Dedifferentiated amniotic fluid mesenchymal stem cell (primary cell): ENCODE measurements around the gene GSK3B.

ENCODE experiments used
- DNase-seq: peaks from one replicate; pipeline ENCODE4 v3.0.0-alpha.2; 2016; ENCODE audit errors: extremely low spot score

GSK3B gene

DNA sequence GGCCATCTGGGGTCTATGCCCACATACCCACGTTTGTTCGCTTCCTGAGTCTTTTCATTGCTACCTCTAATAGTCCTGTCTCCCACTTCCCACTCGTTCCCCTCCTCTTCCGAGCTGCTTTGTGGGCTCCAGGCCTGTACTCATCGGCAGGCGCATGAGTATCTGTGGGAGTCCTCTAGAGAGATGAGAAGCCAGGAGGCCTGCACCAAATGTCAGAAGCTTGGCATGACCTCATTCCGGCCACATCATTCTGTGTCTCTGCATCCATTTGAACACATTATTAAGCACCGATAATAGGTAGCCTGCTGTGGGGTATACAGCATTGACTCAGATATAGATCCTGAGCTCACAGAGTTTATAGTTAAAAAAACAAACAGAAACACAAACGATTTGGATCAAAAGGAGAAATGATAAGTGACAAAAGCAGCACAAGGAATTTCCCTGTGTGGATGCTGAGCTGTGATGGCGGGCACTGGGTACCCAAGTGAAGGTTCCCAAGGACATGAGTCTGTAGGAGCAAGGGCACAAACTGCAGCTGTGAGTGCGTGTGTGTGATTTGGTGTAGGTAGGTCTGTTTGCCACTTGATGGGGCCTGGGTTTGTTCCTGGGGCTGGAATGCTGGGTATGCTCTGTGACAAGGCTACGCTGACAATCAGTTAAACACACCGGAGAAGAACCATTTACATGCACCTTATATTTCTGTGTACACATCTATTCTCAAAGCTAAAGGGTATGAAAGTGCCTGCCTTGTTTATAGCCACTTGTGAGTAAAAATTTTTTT, 276.5 kb downstream of the GSK3B start:
- DNase-seq: no peak

DNA sequence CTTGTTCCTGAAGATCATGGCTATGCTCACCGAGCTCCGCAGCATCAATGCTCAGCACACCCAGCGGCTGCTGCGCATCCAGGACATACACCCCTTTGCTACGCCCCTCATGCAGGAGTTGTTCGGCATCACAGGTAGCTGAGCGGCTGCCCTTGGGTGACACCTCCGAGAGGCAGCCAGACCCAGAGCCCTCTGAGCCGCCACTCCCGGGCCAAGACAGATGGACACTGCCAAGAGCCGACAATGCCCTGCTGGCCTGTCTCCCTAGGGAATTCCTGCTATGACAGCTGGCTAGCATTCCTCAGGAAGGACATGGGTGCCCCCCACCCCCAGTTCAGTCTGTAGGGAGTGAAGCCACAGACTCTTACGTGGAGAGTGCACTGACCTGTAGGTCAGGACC, 277.2 kb downstream of the GSK3B start:
- no peak for DNase-seq

DNA sequence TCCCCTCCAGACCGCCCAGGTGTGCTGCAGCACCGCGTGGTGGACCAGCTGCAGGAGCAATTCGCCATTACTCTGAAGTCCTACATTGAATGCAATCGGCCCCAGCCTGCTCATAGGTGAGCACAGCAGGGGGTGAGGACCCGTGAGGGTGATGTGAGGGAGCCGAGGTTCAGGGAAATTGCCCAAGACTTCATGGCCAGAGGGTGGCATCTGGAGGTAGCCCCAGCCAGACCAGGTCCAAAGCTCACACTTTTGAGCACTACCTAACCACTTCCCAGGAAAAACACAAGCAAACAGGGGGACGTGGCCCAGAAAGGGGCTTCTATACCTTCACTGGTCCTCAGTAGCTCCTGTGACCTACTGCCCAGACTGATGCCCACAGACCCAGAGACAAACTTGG, 278.5 kb downstream of the GSK3B start:
- no peak for DNase-seq

DNA sequence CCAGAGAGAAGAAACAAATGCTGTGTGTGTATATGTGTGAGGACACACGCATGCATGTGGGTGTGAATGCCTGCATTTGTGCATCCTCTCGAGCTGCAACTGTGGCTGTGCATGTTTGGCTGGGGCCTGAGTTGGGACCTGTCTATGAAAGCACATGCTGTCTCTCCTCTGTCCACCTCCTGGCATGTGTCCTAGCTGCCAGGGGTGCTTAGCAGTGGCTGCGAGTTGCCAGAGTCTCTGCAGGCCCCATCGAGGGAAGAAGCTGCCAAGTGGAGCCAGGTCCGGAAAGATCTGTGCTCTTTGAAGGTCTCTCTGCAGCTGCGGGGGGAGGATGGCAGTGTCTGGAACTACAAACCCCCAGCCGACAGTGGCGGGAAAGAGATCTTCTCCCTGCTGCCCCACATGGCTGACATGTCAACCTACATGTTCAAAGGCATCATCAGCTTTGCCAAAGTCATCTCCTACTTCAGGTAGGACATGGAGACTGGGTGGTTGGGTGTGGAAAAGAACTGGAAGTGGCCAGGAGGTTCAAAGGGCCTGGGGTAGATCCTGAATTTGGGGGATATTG, 281.7 kb downstream of the GSK3B start:
- no peak for DNase-seq

DNA sequence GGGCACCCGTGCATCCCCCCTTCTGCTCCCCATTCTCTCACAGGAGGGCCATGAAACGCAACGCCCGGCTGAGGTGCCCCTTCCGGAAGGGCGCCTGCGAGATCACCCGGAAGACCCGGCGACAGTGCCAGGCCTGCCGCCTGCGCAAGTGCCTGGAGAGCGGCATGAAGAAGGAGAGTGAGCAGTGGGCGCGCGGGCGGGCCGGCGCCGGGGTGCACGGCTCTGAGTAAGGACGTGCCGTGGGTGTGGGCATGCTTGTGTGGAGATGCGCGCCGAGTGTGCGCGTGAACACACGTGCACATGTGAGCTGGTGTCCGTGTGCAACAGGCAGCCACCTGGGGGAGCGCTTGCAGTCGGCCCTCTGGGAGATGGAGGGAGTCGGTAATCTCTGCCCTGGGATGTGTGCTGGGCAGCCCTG, 284.2 kb downstream of the GSK3B start:
- DNase-seq: no peak

DNA sequence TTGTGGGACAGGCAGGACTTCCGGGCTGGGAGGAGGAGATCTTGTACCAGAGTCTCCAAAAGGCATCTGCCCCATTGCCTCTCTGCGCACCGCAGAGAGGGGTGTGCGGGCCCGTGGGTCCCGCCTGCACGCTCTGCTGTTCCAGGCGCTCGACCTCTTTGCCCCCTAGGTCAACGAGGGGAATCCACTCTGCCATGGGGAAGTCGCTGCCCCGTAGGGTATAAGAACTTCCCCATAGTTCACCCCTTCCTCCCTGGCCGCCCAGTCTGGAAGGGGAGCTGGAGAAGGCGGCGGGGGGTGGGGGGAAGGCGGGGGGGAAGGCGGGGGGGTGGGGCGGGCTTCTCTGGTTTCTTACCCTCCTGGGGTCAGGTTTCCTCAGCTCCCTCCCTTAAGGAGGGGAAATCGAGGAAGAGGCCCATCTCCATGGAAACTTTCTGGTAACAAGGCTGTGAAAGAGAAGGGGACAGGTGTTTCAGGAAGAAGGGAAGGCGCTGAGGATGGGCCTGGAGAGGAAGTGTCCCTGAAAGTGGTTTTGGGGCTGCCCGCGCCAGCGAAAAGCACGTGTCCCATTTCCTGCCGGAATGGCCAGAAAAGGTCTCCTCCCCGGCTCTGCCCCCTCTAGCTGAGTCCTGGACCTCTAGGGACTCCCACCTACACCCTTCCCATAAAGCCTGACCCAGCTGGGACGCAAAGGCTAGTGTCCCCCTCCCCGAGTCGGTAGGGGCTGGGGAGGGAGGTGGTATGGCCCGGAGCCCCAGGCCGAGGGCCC, 284.8 kb downstream of the GSK3B start:
- DNase-seq: no peak

DNA sequence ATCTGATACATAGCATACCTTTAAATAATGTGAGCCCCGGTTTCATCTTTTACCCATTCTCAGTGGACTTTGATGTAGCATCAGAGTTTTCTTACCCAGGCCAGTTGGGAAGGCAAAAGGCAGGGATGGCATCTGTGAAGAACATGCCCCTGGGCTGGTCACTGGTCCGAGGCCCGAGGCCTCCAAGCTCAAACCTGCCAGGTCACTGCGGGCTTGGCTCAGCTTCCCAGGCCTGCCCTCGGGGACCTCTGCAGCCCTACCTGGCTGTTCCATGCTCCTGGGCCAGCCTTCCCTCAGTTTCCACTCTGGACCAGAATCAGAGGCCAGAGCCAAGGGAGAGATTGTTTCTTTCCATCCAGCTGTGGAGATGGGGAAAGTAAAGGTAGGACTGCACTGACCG, 285.4 kb downstream of the GSK3B start:
- DNase-seq: no peak

DNA sequence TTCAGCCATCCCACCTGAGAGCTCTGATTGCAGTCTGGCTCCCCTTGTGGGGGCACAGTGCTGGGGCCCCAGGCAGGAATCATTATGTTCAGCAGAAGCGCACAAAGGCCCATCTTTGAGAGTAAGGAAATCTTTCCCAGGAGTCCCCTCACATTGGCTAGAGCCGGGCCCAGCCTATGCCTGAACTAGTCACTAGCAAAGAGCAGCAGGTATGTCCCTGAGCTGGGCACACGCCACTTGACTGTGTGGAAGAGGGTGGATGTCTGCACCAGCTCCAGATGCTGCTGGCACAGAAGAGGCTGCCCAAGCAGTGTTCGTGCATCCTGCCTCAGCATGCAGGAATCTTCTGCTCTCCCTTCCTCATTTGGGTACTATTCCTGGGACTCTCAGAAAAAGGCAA, 286.0 kb downstream of the GSK3B start:
- no peak for DNase-seq

DNA sequence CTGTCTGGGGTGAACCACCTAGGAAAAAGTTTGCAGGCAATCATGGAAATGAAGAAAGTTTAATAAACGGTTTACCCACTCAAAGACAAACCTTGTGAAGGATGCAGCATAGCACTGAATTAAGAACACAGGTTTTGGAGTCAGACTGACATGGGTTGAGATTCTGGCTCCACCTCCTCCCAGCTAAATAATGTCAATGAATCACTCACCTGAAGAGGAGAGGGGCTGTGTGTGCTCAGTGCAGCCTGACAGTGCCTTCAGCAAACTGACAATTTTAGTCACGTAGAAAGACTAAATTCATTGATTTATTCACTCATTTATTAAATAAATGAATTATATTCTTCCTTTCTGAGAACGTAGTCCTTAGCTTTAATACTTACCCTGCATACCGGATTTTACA, 293.4 kb downstream of the GSK3B start:
- DNase-seq: no peak

DNA sequence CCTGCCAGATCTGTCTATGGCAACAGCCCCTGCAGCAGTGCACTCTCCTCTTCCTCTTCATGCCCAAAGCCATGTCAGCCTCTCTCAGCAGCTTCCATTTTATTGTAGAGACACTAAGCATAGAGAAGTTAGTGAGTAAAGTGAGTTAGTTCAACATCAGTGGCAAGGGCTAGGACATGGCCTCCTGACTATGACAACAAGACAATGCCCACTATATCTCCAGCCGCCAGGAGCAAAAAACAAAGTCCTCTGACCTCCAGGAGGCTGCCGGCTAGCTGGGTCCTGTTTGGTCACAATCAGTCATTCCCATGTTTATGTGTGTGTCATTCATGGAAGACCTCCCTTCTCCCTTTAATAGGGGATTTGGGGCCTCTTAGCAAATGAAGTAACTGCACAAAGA, 297.5 kb downstream of the GSK3B start:
- DNase-seq: no peak

DNA sequence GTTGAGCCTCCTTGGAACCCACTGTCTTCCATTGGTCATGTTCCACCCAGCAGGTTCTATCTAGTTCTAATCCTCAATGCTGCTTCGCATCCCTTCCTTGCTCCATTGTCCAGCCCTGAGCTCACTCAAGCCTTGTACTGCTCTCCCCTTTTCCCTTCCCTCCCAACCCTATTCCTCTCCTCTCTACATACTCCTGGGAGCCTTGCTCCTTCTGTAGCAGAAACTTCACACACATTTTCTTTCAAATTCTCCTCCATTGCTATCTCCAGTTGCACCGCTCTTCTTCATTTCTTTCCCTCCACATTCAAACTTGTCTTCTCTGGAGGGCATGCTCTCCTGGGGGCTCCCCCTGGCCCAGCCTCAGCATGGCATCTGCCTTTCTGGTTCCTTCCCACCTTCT, 297.9 kb downstream of the GSK3B start:
- DNase-seq: no peak

DNA sequence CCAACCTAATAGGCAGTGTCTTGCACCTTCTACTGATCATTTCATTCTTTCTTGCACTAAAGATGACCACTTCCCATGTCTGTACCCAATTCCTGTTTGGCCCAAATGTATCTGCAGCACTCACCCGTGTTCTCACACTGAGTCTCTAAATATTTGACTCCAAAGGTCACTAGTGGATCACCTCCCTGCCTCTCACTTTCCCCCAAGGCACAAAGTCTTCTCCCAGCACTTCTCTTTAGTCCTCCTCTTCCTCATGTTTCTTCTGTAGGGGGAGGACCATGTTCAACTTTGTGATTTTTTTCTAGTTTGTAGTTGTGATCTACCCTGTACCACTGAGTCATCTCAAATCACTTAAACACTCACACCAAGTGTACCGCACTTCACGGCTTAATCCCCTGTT, 298.4 kb downstream of the GSK3B start:
- DNase-seq: no peak

DNA sequence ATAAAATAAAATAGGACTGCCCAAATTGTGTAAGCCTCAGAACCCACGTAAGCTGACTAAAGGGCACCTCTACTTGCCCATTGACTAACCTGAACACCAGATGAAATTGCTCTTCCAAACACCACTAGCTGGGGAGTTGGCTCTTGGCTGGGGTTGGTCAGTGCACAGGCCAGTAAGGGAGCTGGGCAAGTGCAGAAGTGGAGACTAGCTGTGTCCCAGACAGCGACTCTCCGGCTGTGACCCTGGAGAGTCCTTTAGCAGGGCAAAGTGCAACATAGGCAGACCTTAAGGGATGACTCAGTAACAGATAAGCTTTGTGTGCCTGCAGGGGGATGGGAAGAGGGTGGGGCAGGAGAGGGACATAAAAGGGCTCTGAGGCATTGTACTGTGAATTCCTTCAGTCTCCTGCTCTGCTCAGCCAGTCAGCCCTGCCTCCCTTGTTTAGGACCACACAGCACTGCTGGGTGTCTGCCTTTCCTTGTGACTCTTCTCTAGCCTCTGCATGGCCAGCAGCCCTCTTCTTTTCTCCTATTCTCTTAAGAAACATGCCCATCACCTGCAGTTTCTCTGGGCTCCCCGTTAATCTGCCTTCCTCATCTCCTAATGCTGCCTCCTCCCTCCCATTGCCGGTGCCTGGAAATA, 299.2 kb downstream of the GSK3B start:
- DNase-seq: no peak

DNA sequence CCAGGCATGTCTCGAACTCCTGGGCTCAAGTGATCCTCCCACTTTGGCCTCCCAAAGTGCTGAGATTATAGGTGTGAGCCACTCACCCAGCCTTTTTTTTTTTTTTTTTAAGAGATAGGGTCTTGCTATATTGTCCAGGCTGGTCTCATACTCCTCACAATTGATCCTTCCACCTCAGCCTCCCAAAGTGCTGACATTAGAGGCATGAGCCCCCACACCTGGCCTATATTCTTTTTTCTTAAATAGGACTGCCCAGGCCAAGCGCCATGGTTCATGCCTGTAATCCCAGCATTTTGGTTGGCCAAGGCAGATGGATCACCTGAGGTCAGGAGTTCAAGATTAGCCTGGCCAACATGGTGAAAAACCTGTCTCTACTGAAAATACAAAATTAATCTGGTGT, 299.8 kb downstream of the GSK3B start:
- DNase-seq: no peak

DNA sequence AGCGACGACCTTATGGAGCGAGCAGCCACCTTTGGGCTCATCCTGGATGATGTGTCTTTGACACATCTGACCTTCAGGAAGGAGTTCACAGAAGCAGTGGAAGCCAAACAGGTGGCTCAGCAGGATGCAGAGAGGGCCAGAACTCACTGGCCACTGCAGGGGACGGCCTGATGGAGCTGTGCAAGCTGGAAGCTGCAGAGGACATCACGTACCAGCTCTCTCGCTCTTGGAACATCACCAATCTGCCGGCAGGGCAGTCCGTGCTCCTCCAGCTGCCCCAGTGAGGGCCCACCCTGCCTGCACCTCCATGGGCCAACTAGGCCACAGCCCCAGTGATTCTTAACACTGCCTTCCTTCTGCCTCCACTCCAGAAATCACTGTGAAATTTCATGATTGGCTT, 302.0 kb downstream of the GSK3B start:
- DNase-seq: no peak

DNA sequence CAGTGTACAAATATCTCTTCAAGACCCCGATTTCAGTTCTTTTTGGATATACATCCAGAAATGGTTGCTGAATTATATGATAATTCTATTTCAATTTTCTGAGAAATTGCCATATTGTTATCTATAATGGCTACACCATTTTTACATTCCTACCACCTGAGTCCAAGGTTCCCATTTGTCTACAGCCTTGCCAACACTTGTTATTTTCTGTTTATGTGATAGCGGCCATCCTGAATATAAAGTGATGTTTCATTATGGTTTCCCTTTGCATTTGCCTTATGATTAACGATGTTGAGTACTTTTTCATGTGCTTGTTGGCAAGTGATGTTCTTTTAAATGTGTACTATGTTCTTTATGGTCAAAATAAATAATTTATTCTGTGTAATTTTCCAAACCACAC, 303.9 kb downstream of the GSK3B start:
- no peak for DNase-seq

DNA sequence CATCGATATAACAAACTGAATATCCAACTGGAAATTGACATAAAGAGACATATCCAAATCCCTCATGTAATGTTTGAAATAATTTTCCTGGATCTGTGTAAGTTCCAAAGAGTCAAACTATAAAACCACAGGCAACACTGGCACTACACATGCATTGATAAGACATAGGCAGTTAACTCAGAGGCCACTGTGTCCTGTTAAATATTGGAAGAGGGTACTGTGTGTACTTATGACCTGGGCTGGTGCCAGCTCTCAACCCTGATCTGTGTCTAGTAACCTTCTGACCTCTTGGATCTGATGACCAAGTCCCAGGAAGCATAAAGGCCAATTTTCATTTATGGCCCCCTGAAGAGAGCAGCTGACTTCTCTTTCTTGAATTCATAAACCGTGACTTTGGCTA, 307.8 kb downstream of the GSK3B start:
- no peak for DNase-seq

DNA sequence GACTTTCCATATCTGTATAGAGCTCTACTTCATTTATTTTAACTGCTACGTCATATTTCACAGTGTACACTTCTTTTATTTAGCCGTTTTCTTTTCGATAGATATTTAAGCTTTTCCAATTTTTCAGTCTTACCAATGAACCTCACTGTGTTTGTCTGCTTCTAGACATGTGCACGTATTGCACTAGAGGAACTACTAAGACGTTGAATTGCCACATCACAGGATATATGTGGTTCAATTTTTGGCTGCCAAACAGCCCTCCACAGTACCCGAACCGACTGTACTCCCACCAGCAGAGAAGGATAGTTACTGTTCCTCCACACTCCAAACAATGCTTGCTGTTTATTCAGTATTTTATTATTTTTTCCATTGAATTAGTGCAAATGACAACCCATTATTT, 310.4 kb downstream of the GSK3B start:
- no peak for DNase-seq

DNA sequence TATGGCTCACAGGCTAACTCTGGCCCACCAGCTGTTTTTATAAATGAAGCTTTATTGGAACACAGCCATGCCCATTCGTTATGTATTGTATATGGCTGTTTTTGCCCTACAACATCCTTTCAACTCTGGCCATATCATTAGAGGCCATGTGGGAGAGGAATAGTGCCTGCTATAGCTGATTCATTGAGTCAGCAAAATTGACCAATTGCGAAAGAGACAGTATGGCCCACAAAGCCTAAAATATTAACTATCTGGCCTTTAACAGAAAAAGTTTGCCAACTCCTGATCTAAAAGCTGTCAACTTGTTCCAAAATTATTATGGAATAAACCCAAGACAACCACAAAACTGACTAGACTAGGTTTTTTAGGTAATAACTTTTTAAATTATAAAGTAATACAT, 311.0 kb downstream of the GSK3B start:
- no peak for DNase-seq

DNA sequence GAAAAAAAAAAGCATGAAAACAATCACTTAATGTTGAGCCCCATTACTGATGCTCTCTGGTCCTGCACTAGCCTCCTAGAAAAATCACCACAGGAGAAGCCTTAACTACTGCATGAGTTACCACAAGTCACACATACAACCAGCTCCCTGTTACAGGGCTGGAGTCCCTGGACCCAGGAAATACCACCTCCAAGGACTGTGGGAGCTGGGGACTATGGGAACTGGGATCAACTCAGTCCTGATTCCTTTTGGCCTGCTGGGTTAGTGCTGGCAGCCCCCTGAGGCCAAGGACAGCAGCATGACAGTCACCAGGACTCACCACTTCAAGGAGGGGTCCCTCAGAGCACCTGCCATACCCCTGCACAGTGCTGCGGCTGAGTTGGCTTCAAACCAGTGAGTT, 311.8 kb downstream of the GSK3B start:
- no peak for DNase-seq

DNA sequence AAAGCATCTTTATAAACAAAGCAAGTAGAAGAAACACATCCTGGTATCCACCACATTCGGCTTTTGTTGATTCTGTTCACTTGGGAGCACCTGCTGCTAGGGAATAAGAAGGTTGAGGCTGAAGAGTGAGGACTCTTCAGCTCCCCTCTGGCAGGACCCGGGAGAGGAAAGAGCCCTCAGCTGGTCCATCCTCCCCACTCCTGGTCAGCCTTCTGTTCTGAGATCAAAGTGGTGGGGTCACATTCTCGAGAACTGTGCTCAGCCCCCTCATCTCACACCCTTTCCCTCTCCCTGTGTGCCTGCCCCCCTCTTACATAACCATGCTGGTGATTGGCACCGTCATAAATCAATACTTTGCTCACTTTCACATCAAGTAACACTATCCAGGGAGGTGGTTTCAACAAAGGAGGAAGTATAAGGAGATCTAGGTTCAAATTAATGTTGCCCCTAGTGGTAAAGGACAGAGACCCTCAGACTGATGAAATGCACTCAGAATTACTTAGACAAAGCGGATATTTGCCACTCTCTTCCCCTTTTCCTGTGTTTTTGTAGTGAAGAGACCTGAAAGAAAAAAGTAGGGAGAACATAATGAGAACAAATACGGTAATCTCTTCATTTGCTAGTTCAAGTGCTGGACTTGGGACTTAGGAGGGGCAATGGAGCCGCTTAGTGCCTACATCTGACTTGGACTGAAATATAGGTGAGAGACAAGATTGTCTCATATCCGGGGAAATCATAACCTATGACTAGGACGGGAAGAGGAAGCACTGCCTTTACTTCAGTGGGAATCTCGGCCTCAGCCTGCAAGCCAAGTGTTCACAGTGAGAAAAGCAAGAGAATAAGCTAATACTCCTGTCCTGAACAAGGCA, 312.7 kb downstream of the GSK3B start, which contains the start of gene NR1I2:
TSS of gene NR1I2 (plus strand) at position 772 of the 869 bp plus-strand sequence.
- no peak for DNase-seq
